HG02571 (cell line): ENCODE results near the gene PLCXD1.

Source experiments
- ATAC-seq: cut with Tn5 transposase; IDR thresholded peaks from one replicate; pipeline ENCODE4 v1.9.1; 2021; ENCODE audit warnings: mild to moderate bottlenecking, moderate library complexity; ENCODE audit not compliant: unreplicated experiment

PLCXD1 gene

DNA sequence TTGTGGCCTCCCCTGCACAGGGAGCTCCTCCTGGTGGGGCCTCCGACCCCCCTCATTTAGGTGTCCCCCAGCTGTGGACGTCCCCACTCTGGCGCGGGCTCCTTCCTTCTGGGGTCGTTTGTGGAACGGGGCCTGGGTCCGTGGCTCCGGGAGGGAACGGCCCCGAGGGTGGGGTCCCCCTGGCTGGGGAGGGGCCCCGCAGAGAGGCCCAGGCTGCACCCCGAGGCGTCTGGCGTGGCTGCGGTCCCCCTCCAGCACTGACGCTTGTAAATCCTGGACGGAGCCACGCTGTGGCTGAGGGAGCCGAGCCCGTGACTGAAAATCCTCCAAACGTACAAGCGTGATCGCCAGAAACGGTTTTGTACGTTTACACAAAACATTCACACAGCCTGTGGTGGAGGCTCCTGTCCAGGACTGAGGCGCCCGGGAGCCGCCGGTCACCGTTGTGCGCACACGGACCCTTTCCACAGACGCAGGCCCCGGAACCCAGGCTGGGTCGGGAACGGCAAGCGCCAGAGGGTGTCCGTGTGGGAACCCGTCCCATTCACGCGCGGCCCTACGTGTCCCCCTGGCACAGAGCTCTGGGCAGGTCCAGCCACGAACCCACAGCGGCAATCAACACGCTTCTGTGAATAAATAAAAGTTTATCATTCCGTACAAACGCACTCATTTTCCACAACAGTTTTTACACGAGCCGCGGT, 52.6 kb downstream of the PLCXD1 start:
- no peak for ATAC-seq

DNA sequence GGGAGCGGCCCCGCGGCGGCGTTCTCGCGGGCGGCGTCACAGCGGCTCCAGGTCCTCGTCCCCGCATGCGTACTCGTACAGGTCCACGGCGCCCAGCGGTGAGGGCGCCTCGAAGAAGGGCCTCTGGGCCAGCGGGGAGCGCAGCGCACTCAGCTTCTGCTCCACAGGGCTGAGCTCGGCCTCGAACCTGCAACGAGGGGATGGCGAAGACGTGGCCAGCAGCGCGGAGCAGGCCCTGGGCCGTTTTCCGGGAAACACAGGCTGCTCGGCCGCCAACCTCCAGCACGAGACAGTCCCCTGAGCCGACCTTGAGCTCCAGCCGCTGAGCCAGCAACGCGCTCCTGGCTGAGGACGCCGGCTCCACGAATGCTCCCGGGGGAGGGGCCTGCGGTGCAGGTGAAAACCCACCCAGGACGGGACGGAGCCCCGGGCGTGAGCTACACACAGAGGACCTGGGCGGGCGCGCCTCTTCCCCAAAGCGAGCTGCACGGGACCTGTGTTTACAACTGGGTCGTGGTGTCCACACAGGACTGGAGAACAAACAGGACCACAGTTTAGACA, 53.2 kb downstream of the PLCXD1 start:
- ATAC-seq: no peak

DNA sequence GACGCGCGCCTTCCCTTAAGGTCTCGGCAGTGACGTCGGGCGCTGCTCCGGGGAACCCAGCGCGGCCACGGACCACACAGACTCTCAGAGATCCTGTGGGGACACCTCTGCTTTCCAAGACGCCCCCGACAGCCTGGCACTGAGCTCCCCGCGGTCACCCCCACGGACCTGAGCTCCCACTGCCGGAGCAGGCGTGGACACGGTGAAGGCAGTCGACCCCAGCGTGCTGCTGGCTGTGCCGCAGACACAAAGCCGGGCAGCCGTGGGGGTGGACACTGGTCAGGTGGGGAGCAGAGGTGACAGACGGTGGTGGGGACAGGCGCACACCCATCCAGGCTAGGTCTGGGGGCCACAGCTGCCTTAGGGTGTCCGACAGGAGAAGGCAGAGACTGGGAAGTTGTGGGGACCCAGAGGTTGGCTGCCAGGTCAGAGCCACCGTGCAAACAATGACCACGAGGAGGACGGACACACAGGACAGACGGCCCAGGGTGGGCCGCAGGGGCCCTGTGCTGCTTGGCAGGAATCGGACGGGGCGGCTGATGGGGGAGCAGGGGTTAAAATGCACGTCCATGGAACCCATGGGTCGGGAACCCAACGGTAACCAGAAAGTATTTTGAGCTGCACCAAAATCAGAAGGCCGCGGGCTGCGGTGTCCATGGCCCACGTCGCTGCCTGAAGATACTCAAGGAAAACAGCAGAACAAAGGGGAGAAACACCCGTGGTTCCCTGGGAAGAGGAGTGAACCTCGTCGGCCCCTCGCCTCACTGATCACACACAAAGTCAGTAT, 54.0 kb downstream of the PLCXD1 start:
- no peak for ATAC-seq

DNA sequence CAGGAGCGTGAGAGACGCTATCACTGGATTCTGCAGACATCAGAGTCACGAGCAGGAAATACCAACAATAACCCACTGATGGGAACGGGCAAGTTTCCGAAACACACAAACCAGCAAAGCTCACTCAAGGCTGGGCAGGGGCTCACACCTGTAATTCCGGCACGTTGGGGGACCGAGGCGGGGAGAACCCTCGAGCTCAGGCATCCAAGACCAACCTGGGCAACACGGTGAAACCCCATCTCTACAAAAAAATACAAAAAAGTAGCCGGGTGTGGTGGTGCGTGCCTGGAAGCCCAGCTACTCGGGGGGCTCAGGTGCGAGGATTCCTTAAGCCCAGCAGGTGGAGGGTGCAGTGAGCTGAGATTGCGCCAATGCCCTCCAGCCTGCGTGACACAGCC, 54.6 kb downstream of the PLCXD1 start:
- no peak for ATAC-seq

DNA sequence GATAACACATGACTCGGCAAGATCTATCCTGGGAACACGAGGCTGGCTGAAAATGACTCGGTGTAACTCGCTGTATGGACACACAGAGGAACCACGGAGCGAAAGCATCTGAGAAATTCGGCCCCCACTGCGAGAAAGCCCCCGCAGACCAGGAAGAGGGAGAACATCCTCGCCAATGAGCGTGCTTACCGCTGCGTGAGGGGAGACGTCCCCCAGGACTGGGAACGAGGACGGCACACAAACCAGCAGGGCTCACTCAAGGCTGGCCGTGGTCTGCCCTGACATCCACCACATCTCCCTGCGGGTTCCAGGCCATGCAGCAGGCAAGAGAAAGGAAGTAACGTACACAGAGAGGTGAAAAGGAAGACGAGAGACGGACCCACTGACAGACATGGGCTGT, 55.0 kb downstream of the PLCXD1 start:
- no peak for ATAC-seq

DNA sequence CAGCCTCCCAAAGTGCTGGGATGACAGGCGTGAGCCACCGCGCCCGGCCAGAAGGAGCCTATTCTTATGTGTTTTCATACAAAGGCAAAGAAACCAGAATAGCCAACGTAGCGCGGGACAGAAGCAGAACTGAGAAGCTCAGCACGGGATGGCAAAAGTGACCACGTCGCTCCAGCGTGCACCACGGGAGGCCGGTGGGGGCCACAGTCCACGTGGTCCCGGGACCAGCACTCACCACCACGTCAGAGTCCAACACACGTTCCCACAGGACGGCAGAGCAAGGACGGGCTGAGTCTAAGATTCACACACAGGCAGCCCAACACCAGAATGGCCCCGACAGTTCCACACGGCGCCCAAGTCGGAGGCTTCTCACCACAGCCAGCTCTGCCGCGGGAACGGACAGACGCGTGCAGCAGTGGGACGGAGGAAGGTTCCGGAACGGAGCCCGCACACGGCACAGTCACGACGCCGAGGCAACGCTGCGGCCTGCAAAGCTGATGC, 56.2 kb downstream of the PLCXD1 start:
- no peak for ATAC-seq

DNA sequence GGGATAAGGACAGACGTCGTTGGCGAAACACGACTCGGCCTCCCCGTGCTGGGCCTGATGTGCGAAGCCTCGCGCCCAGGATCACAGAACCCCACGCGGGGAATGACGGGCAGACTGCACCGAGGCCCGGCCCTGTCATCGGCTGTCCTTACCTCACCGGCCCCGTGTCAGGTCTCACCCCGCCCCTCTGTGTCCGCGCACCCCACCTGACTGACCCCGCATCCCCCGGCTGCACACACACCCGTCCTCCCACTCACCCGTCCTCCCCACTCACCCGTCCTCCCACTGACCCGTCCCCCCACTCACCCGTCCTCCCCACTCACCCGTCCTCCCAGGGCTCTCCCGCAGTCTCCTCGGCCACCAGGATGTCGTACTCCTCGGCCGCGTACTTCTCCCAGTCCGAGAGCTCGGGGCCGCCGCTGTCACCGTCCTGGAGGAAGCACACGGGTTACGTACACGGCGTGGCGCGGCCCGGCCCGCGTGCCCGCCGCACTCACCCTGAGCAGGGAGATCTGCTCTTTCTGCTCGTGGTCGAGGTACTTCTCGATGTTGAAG, 57.2 kb downstream of the PLCXD1 start:
- no peak for ATAC-seq

DNA sequence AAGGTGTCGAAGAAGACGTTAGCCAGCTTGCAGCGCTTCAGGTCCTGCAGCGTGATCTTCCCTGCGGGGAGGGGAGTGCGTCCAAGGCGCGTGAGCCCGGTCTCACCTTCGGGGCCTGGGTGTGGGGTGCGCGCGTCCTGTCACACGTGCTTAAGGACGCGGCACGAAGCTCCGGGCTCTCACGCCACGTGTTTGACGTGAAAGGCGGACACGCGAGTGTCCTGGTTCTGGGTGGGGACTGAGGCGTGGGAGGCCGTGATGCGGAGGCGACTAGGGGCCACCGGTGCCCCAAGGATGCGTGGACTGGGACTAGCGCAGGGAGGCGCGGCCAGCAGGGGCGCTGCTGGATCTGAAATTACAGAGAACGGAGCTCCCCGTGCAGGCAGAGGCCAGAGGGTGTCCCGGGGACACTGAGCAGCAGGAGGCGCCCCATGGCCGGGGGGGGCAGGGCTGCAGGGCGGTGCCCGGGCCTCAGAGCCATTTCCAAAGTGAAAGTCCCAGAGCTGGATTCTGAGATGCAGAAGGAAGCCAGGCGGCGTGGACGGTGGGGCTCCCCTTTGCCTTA, 57.7 kb downstream of the PLCXD1 start:
- no peak for ATAC-seq

DNA sequence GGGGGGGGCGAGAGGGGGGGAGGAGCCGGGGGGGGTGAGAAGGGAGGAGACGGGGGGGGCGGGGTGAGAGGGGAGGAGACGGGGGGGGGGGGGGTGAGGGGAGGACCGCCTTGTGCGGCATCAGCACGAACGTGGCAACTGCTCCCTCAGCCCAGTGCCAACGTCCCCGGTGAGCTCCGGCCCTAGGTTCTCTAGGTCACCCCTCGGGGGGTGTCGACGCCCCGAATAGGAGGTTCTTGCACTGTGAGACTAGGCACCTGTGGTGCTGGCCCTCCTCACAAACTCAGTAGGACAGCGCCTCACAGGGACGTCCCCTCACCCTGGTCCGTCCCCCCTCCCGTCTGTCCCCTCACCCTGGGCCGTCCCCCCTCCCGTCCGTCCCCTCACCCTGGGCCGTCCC, 58.9 kb downstream of the PLCXD1 start:
- no peak for ATAC-seq

DNA sequence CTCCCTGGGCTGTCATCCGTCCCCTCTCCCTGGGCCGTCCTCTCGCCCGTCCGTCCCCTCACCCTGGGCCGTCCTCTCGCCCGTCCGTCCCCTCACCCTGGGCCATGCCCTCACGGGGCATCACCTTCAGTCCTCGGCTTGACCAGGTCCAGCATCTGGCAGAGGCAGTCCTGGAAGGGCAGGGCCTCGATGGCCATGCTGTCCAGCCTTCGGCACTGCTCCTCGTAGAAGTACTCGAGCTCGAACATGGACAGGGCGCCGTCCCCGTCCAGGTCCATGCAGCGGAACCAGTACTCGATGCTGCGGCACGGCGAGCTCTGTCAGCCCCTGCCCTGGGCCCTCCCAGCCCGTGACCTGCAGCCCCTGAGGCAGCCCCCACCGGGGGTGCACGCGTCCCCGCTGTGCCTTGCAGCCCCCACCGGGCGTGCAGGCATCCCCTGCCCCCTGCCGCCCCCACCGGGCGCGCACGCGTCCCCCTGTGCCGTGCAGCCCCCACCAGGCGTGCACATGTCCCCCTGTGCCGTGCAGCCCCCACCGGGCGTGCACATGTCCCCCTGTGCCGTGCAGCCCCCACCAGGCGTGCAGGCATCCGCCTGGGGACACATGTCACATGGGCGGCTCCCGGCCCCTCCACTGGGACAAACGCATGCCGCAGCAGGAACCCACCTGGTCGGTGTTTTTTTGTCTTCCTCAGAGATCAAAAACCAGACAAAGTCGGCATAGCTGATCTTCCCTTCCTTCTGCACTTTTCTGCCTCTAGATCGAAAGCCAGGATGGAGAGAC, 59.7 kb downstream of the PLCXD1 start:
- ATAC-seq: no peak

DNA sequence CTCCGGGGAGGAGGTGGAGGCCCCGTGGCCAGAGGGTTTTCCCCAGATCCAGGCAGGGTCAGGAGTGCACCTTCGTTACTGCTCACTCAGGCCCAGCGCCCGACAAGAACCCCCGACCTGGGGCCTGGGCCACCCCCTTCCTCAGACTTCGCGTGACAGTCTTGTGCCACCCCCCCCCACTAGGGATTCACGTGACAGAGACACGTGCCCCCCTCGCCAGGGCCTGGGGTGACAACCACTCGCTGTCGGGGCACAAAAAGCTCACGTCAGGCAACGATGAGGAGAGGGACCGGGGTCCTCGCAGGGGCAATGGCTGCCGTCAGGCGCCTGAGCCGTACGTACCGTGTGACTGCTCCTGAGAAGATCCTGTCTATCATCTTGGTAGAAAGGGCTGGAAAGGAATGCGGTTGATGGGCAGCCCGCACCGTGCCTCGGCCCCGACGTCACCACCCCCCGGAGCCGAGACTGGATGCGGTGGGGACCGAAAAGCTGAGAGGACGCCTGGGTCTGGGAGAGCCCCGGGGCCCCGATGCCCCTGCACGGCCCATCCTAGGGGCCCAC, 60.4 kb downstream of the PLCXD1 start:
- ATAC-seq: no peak

DNA sequence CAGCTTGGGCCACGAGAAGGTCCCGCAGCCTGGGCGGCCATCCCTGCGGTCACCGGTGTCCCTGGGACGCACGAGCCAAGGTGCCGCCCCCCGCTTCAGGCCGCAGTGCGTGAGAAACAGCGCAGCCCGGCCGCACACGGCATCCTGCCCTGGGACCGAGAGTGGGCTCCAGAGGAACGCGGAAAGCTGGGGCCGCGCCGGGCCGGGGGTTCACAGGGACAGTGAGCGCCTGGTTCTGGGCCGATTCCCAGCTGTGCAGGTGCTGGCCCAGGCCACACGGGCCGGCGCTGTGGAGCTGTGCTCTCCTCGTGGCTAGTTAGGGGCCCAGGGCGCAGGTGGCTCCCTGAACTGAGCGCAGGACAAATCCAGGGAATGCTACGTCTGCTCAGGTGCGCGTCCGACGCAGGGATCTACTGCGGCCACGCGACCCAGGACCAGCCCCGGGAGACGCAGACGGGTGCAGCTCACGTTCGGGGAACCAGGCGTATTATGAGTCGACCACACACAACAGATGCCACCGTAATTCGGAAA, 63.3 kb downstream of the PLCXD1 start:
- no peak for ATAC-seq

DNA sequence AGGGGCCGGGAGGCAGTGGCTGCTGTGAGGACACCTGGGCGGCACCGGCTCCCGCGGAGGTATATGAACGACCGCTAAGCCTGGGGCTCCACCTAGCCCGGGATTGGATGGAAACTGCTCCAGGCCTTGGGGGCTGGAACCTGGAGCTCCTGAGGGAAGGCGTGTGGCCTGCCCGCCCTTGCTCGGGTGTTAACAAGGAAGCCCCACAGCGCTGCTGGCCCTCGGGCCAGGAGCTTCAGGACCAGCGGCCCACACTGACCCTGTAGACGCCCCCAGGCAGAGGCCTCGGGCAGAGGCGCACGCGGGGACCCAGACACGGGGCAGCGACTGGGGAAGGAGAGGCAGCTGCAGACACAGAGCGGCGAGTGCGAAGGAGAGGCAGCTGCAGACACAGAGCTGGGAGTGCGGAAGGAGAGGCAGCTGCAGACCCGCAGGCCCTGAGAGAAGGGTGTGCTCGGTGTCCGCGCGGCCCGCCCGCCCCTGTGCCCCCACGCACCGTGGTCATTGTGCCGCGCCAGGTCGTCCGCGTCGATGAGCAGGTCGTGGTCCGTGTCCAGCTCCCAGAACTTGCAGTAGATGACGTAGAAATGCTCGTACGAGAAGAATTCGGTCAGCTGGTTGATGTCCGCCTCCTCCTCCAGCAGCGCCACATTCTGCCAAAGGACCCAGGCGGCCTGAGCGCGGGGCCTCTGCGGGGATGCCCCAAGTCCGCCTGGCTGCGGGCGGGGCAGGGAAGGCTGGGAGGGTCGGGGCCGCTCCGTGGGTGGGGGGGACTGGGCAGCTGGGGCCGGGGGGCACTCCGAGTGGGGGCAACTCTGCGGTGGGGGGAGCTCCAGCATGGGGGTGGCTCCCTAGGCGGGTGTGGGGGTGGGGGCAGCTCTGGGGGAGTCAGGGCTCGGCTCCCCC, 64.1 kb downstream of the PLCXD1 start:
- no peak for ATAC-seq

DNA sequence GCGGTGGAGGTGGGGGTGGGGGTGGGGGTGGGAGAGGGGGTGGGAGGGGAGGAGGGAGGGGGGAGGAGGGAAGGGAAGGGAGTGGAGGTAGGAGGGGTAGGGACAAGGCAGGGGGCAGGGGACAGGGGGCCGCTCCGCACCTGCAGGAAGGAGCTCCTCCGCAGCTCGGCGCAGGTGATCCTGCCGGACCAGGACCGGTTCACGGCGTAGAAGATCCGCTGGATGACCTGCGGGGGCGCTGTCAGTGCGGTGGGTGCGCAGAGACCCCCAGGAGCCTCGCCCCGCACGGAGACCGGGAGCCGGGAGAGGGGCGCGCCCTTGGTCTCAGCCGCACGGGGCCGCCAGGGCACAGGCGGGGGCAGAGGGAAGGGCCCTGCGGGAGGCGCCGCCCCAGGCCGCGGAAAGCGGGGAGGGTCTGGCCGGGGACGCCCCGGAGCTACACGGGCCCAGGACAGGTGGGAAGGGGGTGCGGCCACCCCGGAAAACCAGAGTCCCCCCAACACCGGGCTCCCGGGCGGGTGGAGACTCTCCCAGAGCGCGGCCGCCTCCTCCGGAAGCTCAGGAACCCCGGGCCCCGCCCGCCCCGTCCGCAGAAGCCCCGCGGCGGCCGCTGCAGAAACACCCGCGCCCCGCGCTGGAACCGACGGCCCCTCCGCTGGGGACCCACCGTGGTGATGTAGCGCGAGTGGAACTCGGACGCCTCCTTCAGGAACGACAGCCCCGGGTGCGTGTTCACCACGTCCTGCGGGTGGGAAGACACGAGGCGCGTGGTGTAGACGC, 65.0 kb downstream of the PLCXD1 start:
- ATAC-seq: no peak

DNA sequence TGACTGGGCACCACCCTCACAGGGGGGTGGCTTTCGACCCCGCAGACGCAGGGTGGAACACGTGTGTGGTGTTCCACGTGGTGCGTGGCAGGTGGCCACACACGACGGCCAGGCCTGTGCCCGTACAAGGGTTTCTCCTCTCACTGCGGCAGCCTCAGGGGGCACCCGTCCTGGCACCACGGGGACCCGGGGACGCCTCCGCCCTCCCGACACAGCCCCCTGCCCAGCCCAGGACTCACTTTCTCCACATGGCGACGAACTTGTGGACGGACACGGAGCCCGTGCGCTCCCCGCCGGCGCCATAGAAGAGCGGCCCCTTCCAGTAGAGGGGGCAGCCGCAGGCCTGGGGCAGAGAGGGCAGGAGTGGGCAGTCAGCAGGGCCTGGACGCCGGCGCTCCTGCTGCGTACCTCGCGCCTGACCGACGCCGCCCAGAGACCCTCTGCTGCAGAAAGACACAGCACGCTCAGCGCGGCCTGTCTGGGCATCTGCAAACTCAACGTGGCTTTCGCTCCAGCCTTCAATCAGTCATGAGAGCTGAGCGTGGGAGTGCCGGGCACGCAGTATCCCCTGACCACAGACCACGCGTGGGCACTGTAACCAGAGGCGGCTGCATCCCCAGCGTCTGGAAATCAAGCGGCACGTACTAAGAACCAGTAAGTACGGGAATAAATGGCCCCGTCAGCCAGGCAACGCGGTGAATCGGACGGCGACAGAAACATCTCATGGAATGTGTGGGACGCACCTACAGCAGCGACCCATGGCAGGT, 66.4 kb downstream of the PLCXD1 start:
- ATAC-seq: no peak

DNA sequence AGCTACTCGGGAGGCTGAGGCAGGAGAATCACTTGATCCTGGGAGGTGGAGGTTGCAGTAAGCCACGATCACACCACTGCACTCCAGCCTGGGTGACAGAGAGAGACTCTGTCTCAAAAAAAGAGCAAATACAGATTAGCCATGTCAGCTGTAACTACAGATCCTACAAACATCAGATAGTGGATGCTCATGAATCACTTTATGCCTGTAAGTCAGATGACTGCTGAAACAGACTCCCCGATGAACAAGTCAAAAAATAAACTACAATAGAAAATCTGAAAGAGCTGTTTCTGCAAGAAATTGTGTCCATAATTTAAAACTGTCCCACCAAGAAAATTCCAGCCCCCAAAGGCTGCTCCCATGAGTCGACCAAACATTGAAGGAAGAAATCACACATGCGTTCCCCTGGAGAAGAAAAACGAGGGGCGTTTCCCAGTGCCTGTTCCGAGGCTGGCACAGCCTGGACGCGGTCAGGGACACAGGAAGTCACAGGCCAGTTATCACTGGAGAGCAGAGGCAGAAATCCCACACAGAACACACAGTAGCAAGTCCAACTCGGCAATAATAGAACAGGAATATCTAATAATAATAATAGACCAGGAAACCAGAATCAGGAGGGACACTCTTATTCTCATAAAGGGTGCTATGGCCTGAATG, 67.4 kb downstream of the PLCXD1 start:
- ATAC-seq: no peak

DNA sequence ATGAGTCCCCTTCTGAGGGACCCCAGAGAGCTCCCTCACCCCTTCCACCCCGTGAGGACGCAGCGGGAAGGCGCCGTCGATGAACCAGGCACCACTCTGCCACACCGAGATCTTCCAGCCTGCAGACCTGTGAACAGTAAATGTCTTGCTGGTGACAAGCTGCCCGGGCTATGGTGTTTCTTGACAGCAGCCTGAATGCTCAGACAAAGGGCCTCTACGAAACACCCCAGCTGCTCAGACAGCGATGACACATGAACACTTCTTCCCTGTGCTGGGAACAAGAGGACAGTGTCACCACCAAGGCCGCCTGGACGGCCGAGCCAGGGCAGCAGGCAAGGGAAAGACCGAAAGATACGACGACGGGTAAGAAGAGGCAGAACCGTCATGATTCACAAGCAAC, 68.0 kb downstream of the PLCXD1 start:
- ATAC-seq: no peak
